Measurements from ENCODE around the gene PHF5A. TPM values are rescaled to one million over a fixed set of nuclear protein-coding genes. Genes with fewer than 3 reads are reported as not detected.

The PHF5A gene
- total and polyA plus RNA-seq, 2 of the 8 experiments (the other 6 are each of a cell fraction or from before 2014, with no cell fraction given), result 119 to 135 TPM

- TF ChIP-seq ATF3 (IDR thresholded peaks at IDR 0.05; ENCODE audit: insufficient read depth, low read depth, low read length), result no peak
- no peak for TF ChIP-seq JUN (IDR thresholded peaks at IDR 0.05; ENCODE audit: low read depth, low read length)
- no peak for TF ChIP-seq CTCF (IDR thresholded peaks at IDR 0.05; ENCODE audit: control extremely low read depth in 1 of 3, insufficient read depth in 1 of 3, low read depth in 1 of 3, low read length in 3 of 3)
- TF ChIP-seq SIN3A (conservative IDR thresholded peaks at IDR 0.05 in 1 of 2, IDR thresholded peaks at IDR 0.05 in 1 of 2; ENCODE audit: low read depth in 1 of 2, low read length in 2 of 2), result no peak; a peak in 2 of 4 replicates
- TF ChIP-seq CHD7 (IDR thresholded peaks at IDR 0.05; ENCODE audit: insufficient replicate concordance, low read length), result no peak
- TF ChIP-seq EGR1 (IDR thresholded peaks at IDR 0.05; ENCODE audit: borderline replicate concordance, low read depth, low read length), result no peak
These were observed 23.9 kb downstream of the PHF5A start (continued) for GRCh38 chr22:41444360-41445128.

All from H1 (cell line).